ENCODE data around the gene DCP1A.

DNA sequence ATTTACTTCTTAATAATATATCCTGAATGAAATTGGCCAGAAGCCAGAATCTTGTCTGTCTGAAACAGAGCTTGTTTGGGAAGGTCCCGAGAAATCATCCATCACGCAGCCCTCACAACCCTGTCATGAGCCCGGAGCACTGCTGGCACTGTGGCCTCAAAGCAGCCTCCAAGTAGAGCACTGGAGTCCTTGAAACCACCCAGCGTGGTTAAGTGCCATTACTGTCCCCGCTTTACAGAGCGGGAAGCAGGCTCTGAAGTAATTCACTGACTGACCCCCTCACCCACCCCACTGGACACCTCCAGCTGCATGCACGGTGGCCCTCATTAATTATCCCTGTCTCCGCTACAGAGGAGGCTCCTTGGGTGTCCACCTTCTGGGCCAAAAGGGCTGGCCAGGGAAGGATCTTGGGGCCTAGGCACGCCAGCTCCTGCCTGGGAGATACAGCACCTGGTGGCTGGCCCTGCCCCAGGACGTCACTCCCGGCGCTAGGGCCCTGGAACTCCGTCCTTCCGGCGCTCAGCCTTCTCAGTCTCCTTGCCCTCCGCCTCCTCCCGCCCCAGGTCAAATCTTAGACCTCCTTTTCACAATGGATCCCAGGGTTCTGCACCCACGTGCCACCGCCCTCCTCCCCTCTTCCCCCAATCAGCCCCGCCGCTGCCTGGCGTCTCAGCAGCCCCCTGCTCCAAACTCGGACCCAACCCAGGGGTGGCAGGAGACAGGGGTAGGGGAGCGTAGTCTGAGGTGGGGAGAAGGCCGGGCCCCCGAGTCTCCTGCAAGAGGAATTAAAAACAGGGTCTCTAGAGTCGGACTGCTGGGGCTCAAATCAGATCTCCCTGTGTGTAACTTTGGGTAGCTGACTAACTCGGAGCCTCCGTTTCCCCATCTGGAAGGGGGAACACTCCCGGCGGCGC, 92.6 kb downstream of the DCP1A start:
- TF ChIP-seq, protein P1, sequence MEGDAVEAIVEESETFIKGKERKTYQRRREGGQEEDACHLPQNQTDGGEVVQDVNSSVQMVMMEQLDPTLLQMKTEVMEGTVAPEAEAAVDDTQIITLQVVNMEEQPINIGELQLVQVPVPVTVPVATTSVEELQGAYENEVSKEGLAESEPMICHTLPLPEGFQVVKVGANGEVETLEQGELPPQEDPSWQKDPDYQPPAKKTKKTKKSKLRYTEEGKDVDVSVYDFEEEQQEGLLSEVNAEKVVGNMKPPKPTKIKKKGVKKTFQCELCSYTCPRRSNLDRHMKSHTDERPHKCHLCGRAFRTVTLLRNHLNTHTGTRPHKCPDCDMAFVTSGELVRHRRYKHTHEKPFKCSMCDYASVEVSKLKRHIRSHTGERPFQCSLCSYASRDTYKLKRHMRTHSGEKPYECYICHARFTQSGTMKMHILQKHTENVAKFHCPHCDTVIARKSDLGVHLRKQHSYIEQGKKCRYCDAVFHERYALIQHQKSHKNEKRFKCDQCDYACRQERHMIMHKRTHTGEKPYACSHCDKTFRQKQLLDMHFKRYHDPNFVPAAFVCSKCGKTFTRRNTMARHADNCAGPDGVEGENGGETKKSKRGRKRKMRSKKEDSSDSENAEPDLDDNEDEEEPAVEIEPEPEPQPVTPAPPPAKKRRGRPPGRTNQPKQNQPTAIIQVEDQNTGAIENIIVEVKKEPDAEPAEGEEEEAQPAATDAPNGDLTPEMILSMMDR (conservative IDR thresholded peaks at IDR 0.05; ENCODE audit: low read depth, low read length): no peak
- no peak for TF ChIP-seq EZH2 (IDR thresholded peaks at IDR 0.05; ENCODE audit: low read length, unreplicated experiment)
- TF ChIP-seq EZH2phosphoT487 (IDR thresholded peaks at IDR 0.05; ENCODE audit: borderline replicate concordance, low read length): no peak

Measured in PC-3 (cell line).